Kidney glomerular epithelial cell (primary cell): ENCODE results near the gene KMT2C.
"Not testable (repeated sequence)": the region's sequence is repeated elsewhere in the genome, so short reads cannot be mapped to it uniquely, and the experiment has no call there.

Source experiments
- DNase-seq: peaks from one replicate; lab custom pipeline; 2025; lab: John Stamatoyannopoulos, UW

The KMT2C gene

GRCh38 chr7:152435384-152436110 lies at the start of gene KMT2C:
KMT2C (minus strand) TSS chr7:152436003; CDS start chr7:152435786, 217 bp downstream.
- DNase-seq = no peak

- DNase-seq = no peak
These were observed 45.3 kb upstream of the KMT2C start for GRCh38 chr7:152481082-152481481.

GRCh38 chr7:152480664-152481063 lies 44.9 kb upstream of the KMT2C start:
- no peak for DNase-seq

GRCh38 chr7:152479595-152479994 lies 43.8 kb upstream of the KMT2C start:
- DNase-seq = no peak

DNA sequence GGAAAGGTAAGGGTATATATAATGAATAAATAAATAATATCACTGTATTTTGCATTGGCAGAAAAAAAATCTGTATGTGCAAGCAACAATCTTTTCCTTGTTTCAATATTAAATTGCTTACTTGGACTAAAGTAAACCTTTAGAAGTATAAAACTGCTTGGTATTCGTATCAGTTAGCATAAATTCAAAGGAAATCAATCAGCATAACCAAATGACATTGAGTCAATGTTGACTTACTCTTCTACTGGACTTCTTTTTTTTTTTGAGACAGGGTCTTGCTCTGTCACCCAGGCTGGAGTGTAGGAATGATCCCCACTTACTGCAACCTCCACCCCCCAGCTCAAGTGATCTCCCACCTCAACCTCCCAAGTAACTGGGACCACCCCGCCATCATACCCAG lies 42.3 kb upstream of the KMT2C start:
- DNase-seq = no peak

GRCh38 chr7:152477079-152477478 lies 41.3 kb upstream of the KMT2C start:
- DNase-seq = no peak

GRCh38 chr7:152476551-152476950 lies 40.7 kb upstream of the KMT2C start:
- DNase-seq = no peak

GRCh38 chr7:152471023-152471620 lies 35.3 kb upstream of the KMT2C start:
- not testable (repeated sequence) for DNase-seq

- not testable (repeated sequence) for DNase-seq
These were observed 34.6 kb upstream of the KMT2C start for GRCh38 chr7:152470251-152471022.

DNA sequence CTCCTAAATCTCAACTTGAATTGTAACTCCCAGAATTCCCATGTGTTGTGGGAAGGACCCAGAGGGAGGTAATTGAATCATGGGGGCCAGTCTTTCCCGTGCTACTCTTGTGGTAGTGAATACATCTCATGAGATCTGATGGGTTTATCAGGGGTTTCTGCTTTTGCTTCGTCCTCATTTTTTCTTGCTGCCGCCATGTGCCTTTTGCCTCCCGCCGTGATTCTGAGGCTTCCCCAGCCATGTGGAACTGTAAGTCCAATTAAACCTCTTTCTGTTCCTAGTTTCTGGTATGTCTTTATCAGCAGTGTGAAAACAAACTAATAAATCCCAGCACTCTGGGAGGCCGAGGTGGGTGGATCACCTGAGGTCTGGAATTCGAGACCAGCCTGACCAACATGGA lies 33.8 kb upstream of the KMT2C start:
- DNase-seq = not testable (repeated sequence)

DNA sequence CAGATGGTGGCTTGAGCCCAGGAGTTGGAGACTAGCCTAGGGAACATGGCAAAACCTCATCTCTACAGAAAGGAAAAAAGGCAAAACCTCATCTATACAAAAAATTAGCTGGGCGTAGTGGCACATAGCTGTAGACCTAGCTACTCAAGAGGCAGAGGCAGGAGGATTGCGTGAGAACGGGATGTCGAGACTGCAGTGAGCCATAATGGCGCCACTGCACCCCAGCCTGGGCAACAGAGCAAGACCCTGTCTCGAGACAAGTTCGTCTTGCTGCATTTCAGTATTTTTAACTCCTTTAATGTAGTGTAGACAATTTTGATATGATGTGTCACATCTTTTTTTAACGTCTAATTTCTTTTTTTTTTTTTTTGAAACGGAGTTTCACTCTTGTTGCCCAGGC lies 31.4 kb upstream of the KMT2C start:
- DNase-seq = no peak

DNA sequence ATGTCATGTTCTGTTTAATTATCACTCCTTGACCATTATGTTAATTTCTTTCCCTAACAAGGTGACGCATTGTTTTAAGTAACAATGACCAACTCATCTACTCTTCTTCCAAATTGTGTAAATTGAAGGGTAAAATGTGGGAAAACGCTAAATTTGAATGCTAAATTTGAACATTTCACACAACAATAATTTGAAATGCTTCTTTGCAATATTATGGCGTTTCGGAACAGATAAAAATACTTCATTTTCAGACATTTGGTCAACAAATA lies 29.2 kb upstream of the KMT2C start:
- no peak for DNase-seq

DNA sequence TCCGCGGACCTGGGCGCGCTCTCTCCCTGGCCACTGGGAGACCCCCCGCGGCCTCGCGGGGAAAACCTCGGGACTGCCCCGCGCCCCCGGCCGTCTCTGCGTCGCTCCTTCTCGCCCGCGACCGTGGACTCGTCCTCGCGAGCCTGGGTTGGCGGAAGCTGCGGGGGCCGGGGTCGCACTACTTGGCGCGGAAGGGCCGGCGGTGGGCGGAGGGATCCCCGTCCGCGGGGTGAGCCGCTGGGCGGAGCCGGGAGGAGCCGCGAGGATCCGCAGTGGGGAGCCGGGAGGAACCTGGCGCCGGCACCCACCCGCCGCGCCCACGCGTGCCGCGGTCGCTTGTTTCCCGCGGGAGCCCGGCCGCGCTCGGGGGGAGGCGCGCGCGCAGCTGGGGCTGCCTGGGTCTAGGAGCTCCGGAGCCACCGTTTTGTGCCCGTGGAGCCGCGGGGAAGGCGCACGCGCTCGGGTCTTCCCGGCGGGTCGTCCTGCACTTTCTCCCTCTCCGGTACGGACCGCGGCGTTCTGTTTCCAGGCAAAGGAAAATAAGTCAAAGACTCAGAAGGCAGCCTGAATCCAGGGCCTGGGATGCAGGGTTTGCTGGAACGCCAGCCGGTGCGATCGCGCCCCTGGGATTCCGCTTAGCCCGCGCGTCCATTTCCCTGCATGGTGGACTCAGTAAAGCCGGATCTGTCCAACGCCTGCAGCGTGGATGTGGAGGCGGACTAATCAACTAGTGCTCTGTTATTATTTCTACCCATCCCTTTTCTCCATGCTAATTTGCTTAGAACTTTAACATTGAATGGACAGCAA lies 28.7 kb upstream of the KMT2C start:
- peak; percentile 33 for DNase-seq

- DNase-seq = peak; percentile 97
These were observed 28.0 kb upstream of the KMT2C start for GRCh38 chr7:152463709-152464311.

DNA sequence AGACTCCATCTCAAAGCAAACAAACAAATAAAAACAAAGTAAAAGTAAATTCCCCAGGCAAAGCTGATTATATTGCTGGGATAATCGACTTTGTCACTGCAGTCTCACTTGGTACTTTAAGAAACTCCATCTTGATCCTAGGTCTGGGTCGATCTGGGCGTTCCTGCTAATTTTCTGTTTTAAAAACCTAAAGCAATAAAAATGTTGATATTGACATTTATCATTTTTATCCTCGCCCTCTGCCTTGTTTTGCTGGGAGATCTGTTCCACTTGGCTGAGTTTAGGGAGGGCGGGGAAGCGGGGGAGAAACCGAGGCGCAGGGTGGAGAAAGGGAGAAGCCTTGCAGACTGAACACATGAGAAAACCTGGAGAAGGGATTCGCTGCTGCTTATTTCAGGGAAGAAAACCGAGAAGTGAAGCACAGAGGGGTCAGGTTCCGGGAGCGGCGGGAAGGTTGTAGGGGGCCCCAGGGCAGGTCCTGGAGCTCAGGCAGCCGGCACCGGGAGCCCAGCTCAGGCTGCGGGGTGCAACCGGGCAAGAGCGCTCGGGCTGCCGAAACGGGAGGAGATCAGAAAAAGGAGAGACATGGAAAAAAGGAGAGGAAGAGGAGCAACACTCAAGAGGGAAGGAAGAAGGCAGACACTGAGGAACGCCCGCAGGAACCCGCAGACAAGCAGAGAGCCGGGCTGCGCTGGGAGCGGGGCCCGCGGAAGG lies 27.3 kb upstream of the KMT2C start:
- no peak for DNase-seq

DNA sequence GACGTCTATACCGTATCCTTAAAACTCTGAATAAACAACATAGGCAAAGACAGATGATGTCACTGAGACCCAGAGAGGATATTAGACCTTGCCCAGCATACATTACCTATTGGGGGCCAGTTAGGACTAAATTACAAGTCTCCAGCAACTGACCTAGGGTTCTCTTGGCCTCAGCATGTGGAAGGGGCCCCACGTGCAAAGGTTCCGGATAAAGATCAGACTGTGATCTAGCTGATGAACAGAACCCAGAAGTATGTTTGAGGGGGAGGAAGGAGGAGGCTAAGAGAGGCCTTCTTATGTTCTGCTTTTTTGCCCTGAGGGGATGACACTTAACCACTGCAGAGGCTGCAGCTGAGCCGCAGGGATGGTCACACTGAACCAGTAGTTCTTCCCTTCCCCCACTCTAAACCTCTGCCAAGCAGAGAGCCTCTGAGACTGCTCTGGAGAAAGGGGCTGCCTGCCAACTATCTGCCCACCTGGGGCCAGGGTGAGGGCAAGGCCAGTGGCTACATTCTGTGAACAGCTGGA lies 24.0 kb upstream of the KMT2C start:
- no peak for DNase-seq

- no peak for DNase-seq
These were observed 15.6 kb upstream of the KMT2C start for GRCh38 chr7:152451356-152451755.

DNA sequence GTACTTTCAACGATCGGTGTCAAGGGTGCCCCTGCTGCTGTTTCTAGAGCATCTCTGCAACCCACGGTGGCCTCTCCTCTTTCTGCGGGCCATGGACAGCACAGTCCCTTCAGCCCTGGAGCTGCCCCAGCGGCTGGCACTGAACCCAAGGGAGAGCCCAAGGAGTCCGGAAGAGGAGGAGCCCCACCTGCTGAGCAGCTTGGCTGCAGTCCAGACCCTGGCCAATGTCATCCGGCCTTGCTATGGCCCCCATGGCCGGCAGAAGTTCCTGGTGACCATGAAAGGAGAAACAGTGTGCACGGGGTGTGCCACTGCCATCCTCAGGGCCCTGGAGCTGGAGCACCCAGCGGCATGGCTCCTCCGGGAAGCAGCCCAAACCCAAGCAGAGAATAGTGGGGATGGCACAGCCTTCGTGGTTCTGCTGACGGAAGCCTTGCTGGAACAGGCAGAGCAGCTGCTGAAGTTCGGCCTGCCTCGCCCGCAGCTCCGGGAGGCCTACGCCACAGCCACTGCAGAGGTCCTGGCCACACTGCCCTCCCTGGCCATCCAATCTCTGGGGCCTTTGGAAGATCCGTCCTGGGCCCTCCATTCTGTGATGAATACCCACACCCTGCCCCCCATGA lies 9.7 kb upstream of the KMT2C start:
- DNase-seq = not testable (repeated sequence)

- no peak for DNase-seq
These were observed 7.8 kb upstream of the KMT2C start for GRCh38 chr7:152443586-152443985.

DNA sequence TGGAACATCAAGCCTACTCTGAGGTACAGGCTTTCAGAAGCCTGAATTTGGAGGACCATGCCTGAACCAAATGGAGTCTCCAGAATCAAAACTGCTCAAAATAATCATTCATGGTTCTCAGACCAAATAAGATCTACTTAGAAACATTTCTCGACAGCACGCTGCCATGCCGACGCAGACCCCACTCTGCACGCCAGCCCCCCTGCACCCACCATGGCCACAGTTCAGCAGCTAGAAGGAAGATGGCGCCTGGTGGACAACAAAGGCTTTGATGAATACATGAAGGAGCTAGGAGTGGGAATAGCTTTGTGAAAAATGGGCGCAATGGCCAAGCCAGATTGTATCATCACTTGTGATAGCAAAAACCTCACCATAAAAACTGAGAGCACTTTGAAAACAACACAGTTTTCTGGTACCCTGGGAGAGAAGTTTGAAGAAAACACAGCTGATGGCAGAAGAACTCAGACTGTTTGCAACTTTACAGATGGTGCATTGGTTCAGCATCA lies 6.6 kb upstream of the KMT2C start:
- no peak for DNase-seq
